ENCODE data around the gene RAD21L1. TPM values are rescaled to one million over a fixed set of nuclear protein-coding genes. Genes with fewer than 3 reads are reported as not detected.

Gene RAD21L1
- total RNA-seq, 1 donor from 2014 or later: not detected

DNA sequence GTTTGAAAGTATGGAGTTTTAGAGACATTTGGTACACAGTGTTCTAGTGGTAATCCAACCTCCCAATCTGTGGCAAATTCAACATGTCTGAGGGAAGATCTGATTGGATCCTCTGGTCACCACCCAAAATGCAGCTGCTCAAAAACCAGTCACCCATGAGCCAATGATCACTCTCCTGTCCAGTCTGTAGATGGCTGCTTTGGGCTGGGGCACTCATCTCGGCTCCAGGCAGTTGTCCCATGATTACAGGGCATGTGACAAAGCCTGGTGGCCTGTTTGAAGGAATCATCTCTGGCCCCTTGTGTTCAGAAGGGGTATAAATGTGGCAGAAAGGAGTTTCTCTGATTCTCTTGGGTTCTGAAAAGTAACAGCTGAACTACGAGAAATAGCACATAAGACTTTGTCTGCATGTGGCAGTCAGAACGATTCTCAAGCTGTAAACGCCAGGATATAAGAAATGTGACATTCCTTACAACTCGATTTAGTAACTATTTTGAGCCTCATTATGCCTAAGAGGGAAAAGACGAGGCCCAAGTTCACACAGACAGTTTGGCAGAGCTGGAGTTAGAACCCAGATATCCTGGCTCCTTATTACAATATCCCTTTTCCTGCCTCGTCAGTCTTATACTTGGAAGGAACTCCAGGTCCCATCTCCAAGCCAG, 26.5 kb upstream of the RAD21L1 start:
- intact Hi-C loops (cut with DNase I): no loop called here
- H3K9me3 ChIP-seq: no peaks in the 10 kb centered on the region
- H3K36me3 ChIP-seq: no peaks in the 10 kb centered on the region

DNA sequence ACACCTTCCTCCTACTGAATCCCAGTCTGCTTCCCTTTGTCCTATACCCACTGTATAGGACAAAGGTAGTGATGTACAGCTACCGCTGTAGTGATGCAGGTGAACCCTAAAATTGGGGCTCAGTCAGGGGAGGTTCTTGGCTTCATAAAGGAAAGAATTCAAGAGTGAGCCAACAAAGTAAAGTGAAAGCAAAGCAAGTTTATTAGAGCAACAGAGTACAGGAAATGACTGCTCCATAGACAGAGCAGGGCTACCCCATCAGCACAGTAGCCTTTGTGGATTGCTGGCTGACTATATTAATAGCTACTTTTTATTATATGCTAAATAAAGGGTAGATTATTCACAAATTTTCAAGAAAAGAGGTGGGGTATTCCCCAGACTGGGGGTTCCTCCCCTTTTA, 25.9 kb upstream of the RAD21L1 start:
- no peak for ATAC-seq
- Histone ChIP-seq H3K4me1 (peaks cover 27% of the 10 kb centered on the region), H3K36me3 (no peaks in the 10 kb centered on the region), H3K27me3 (ENCODE audit: low read depth) (no peaks in the 10 kb centered on the region), H3K9me3 (no peaks in the 10 kb centered on the region), H3K4me3 (no peak overlapping the region), H3K27ac (peak overlapping the region; percentile 4)
- intact Hi-C loops (cut with DNase I): no loop called here
- TF ChIP-seq, protein P1, sequence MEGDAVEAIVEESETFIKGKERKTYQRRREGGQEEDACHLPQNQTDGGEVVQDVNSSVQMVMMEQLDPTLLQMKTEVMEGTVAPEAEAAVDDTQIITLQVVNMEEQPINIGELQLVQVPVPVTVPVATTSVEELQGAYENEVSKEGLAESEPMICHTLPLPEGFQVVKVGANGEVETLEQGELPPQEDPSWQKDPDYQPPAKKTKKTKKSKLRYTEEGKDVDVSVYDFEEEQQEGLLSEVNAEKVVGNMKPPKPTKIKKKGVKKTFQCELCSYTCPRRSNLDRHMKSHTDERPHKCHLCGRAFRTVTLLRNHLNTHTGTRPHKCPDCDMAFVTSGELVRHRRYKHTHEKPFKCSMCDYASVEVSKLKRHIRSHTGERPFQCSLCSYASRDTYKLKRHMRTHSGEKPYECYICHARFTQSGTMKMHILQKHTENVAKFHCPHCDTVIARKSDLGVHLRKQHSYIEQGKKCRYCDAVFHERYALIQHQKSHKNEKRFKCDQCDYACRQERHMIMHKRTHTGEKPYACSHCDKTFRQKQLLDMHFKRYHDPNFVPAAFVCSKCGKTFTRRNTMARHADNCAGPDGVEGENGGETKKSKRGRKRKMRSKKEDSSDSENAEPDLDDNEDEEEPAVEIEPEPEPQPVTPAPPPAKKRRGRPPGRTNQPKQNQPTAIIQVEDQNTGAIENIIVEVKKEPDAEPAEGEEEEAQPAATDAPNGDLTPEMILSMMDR (IDR thresholded peaks at IDR 0.05): no peak
- no peak for DNase-seq

More for the DNA sequence above, 26.5 kb upstream of the RAD21L1 start:
- DNase-seq (no peak), ATAC-seq (no peak)
- Histone ChIP-seq H3K27me3 (ENCODE audit: low read depth) (no peaks in the 10 kb centered on the region), H3K27ac (peak overlapping the region; percentile 4), H3K4me3 (no peak overlapping the region), H3K4me1 (peaks cover 22% of the 10 kb centered on the region)
- TF ChIP-seq, protein P1 (IDR thresholded peaks at IDR 0.05): no peak

DNA sequence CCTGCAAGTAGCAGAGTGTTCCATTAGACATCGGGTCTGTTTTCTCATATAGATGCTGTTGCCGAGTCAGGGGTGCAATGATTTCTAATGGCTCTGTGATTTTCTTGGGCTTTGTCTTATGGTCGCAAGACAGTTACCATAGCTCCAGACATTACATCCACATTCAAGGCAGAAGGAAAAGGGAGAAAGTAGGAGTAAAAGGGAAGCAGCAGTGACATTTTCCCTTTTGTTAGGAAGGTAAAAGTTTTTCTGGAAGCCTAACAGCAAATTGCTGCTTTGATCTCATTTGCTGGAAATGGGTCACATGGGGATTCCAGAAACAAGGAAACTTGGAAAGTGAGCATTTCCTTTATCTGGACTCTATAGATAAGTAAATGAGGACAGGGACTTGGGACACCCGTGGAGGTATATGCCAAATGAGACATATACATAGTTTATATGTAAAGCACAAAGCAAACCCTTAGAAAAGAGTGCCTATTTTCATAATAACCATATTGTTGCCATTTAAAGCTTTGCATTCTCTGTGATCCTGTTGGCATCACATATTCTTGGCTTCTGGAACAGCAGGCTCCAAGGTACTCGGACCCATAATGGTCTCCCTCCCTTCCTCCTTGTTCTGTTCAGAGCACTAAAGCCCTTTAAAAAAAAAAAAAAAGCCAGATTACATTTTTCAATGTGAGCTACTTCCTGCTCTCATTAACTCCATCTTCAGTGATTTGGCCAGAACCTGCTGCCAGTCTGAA, 22.9 kb upstream of the RAD21L1 start, which contains the start of gene C20orf202:
C20orf202 (plus strand) TSS at position 693 of the 743 bp plus-strand sequence. CDS start 132 bp downstream, outside the sequence.
- no peak within 1 kb of the TSS for H3K4me3 ChIP-seq
- no peaks in the 10 kb centered on the region for H3K27me3 ChIP-seq (ENCODE audit: low read depth)
- TF ChIP-seq, protein P1 (IDR thresholded peaks at IDR 0.05): no peak
- ATAC-seq: no peak
- no peak for DNase-seq
- H3K4me1 ChIP-seq: peaks cover 27% of the 10 kb centered on the region
- intact Hi-C loops (cut with DNase I): no loop called here
- no peaks in the 10 kb centered on the region for H3K9me3 ChIP-seq
- H3K27ac ChIP-seq: peak within 1 kb of the TSS; percentile 56
- no peaks in the 10 kb centered on the region for H3K36me3 ChIP-seq

DNA sequence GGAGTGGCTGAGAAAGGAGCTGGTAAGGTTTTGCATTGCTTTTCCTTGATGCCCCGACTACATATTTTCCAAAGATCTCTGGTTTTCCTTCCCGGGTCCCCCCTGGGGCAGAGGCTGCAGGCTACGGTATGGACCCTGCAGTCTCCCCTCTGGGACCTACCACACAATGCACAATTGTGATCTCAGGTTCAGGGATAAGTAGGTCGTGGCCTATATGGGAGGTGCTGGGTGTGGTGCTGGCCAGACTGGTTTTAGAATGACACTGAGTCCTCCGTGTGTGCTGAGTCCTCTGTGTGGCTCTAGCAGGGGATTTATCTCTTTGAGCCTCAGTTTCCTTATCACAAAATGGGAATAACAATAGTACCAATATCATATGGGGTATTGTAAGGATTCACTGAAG, 22.2 kb upstream of the RAD21L1 start:
- TF ChIP-seq, protein P1 (IDR thresholded peaks at IDR 0.05): no peak
- H3K4me3 ChIP-seq: no peak overlapping the region
- H3K4me1 ChIP-seq: peaks cover 27% of the 10 kb centered on the region
- H3K27ac ChIP-seq: peak overlapping the region; percentile 56
- intact Hi-C loops (cut with DNase I): no loop called here
- ATAC-seq (no peak), DNase-seq (no peak)
- H3K36me3 ChIP-seq: no peaks in the 10 kb centered on the region
- H3K9me3 ChIP-seq: no peaks in the 10 kb centered on the region
- H3K27me3 ChIP-seq (ENCODE audit: low read depth): no peaks in the 10 kb centered on the region

DNA sequence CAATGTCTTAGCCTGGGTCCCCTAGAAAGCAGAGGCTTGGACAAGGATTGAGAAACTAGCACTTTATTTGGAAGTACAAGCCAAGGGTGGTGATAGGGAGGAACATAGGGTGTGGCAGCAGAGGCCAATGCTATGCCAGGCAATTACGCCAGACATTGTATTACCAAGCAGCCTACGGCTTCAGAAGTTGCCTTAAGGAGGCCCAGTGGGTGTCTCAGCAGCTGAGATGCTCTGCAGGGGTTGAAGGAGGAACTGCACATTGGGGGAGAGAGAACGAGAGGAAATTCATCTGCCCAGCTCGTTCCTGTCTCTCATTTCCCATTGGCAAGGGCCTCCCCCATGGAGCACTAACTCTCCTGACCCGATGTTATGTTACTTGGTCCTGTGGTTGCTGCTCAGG, 21.7 kb upstream of the RAD21L1 start:
- H3K4me1 ChIP-seq: peaks cover 27% of the 10 kb centered on the region
- ATAC-seq (peak; percentile 74 to 85), DNase-seq (no peak)
- no peaks in the 10 kb centered on the region for H3K36me3 ChIP-seq
- H3K27ac ChIP-seq: peak overlapping the region; percentile 56
- no peaks in the 10 kb centered on the region for H3K9me3 ChIP-seq
- intact Hi-C loops (cut with DNase I): no loop called here
- no peaks in the 10 kb centered on the region for H3K27me3 ChIP-seq (ENCODE audit: low read depth)
- no peak overlapping the region for H3K4me3 ChIP-seq
- TF ChIP-seq, protein P1 (IDR thresholded peaks at IDR 0.05): no peak

Data from lower lobe of right lung (tissue), 2 donors.